Measurements from ENCODE around the gene GID8.

DNA sequence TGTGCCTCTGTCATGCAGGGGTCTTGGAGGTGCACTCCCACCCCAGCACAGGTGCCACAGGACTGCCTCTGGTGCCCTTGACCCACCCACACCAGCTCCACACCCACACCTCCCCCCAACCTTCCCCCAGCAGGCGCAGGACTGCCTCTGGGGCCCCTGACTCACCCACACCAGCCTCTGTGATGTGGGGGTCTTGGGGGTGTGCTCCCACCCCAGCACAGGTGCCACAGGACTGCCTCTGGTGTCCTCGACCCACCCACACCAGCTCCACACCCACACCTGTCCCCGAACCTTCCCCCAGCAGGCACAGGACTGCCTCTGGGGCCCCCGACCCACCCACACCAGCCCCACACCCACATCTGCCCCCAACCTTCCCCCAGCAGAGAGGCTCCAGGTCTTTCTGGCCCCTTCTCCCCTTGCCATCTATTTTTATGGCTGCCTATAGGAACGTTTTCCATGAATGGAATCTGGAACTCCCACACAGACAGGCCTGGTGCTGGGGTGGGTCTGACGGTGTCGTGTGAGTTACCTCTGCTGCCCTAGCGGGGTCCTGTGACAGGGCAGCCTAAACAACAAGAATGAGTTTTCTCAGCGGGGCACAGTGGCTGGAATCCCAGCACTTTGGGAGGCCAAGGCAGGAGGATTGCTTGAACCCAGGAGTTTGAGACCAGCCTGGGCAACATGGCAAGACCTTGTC lies 38.0 kb downstream of the GID8 start:
- TF ChIP-seq, protein P1, sequence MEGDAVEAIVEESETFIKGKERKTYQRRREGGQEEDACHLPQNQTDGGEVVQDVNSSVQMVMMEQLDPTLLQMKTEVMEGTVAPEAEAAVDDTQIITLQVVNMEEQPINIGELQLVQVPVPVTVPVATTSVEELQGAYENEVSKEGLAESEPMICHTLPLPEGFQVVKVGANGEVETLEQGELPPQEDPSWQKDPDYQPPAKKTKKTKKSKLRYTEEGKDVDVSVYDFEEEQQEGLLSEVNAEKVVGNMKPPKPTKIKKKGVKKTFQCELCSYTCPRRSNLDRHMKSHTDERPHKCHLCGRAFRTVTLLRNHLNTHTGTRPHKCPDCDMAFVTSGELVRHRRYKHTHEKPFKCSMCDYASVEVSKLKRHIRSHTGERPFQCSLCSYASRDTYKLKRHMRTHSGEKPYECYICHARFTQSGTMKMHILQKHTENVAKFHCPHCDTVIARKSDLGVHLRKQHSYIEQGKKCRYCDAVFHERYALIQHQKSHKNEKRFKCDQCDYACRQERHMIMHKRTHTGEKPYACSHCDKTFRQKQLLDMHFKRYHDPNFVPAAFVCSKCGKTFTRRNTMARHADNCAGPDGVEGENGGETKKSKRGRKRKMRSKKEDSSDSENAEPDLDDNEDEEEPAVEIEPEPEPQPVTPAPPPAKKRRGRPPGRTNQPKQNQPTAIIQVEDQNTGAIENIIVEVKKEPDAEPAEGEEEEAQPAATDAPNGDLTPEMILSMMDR (conservative IDR thresholded peaks at IDR 0.05; ENCODE audit: low read depth, low read length) = no peak
- no peak for TF ChIP-seq EZH2 (IDR thresholded peaks at IDR 0.05; ENCODE audit: borderline replicate concordance, low read depth, low read length, poor library complexity, severe bottlenecking)

Data from A673 (cell line).